ENCODE results near the gene C1QTNF3.

DNA sequence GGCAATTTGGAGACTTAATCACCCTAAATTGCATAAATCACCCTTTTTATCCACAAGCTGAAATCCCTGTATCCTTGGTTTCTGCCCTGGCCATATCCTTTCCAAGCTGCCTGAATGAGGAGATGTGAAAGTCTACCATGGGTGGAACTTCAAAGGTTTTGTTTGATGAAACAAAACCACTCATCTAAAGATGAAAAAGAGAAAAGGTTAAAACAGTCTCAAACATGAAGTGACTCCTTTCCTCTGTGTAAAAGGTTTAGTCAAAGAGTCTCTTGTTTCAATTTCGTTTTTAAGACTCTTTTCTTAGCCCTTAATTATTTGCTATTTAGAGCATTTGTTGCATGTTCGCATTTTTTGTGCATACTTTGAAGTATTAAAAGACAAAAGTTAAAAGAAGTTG is 69.7 kb downstream of the C1QTNF3 start:
- TF ChIP-seq EZH2 (IDR thresholded peaks at IDR 0.05; ENCODE audit: low read depth, low read length, severe bottlenecking) (no peak), GABPA (IDR thresholded peaks at IDR 0.05; ENCODE audit: borderline replicate concordance, insufficient read depth, low read length) (no peak), RBBP5 (IDR thresholded peaks at IDR 0.05; ENCODE audit: borderline replicate concordance, low read depth, low read length) (no peak), RNF2 (IDR thresholded peaks at IDR 0.05; ENCODE audit: borderline replicate concordance, low read depth, low read length, missing control alignments, poor library complexity, severe bottlenecking) (no peak), CHD2 (IDR thresholded peaks at IDR 0.05; ENCODE audit: low read length) (no peak)
- TF ChIP-seq, protein P1, sequence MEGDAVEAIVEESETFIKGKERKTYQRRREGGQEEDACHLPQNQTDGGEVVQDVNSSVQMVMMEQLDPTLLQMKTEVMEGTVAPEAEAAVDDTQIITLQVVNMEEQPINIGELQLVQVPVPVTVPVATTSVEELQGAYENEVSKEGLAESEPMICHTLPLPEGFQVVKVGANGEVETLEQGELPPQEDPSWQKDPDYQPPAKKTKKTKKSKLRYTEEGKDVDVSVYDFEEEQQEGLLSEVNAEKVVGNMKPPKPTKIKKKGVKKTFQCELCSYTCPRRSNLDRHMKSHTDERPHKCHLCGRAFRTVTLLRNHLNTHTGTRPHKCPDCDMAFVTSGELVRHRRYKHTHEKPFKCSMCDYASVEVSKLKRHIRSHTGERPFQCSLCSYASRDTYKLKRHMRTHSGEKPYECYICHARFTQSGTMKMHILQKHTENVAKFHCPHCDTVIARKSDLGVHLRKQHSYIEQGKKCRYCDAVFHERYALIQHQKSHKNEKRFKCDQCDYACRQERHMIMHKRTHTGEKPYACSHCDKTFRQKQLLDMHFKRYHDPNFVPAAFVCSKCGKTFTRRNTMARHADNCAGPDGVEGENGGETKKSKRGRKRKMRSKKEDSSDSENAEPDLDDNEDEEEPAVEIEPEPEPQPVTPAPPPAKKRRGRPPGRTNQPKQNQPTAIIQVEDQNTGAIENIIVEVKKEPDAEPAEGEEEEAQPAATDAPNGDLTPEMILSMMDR (IDR thresholded peaks at IDR 0.05; ENCODE audit: control extremely low read depth in 1 of 3, insufficient read depth in 1 of 3, low read depth in 1 of 3, low read length in 3 of 3), result no peak
